Left lung (tissue), 10 donors: Measurements from ENCODE around the gene PRPF40A. TPM values are rescaled to one million over a fixed set of nuclear protein-coding genes. Genes with fewer than 3 reads are reported as not detected.

ENCODE experiments used
- ATAC-seq: fragments of 200-7000 bp; cut with Tn5 transposase; one replicate; pipeline ENCODE4 v1.9.1; 2020; ENCODE audit warnings: moderate library complexity
- DNase-seq, 4 donors: peaks; one replicate each; pipeline ENCODE4 v3.0.0-alpha.2; 2013 to 2020
- H3K27ac ChIP-seq, 2 donors: fragments of 200-600 bp; sonication (generic) in 1 of 2; one replicate each; pipeline versions ENCODE4 v1.5.0 to v1.8.0; 2020 to 2021
- H3K27me3 ChIP-seq, 2 donors: fragments of 200-600 bp; sonication (generic) in 1 of 2; one replicate each; pipeline versions ENCODE4 v1.5.0 to v1.8.0; 2020 to 2021
- H3K36me3 ChIP-seq, 2 donors: fragments of 200-600 bp; sonication (generic) in 1 of 2; one replicate each; pipeline versions ENCODE4 v1.5.0 to v1.8.0; 2020 to 2021
- H3K4me1 ChIP-seq, 2 donors: fragments of 200-600 bp; one replicate each; pipeline ENCODE4 v1.8.0; 2021
- H3K4me3 ChIP-seq, 2 donors: fragments of 200-600 bp; sonication (generic) in 1 of 2; one replicate each; pipeline versions ENCODE4 v1.5.0 to v1.8.0; 2020 to 2021; ENCODE audit warnings: mild to moderate bottlenecking in 1 of 2
- H3K9me3 ChIP-seq, 2 donors: fragments of 200-600 bp; sonication (generic) in 1 of 2; one replicate each; pipeline versions ENCODE4 v1.5.0 to v1.8.0; 2020 to 2021
- intact Hi-C, 2 donors: fragments of 100-400 bp; cut with DNase I; formaldehyde crosslinking; loops; one replicate each; pipeline versions ENCODE4 v1.11.2 to v1.14.2; 2022
- polyA plus RNA-seq, 6 donors: library from polyadenylated mRNA; unstranded; fragments of 120-200 nt; gene quantifications; one replicate each; pipeline ENCODE4 v1.2.1, GENCODE V29; 2013; ENCODE audit not compliant: insufficient read length in 6 of 6
- total RNA-seq, 2 donors: library from RNA; stranded (reverse); fragmentation: NEBNext Ultra II Directional; extraction: Animal tissue kit (Norgen Biotek cat#: 25700); gene quantifications; one replicate each; pipeline ENCODE4 v1.2.1, GENCODE V29; 2021
- TF ChIP-seq, protein P1 (sequence below), 2 donors: fragments of 200-600 bp; sonication (generic) in 1 of 2; IDR thresholded peaks; one replicate each; pipeline versions ENCODE4 v1.5.0 to v1.8.0; 2021; ENCODE audit warnings: antibody characterized with exemption in 2 of 2
- donor health status: DM: no; HTN: yes; CAD: no.
- donor health status: DM: no; HTN: no; CAD: no.

The PRPF40A gene
- total and polyA plus RNA-seq, 8 donors = 68.8 to 165 (median 135) TPM

DNA sequence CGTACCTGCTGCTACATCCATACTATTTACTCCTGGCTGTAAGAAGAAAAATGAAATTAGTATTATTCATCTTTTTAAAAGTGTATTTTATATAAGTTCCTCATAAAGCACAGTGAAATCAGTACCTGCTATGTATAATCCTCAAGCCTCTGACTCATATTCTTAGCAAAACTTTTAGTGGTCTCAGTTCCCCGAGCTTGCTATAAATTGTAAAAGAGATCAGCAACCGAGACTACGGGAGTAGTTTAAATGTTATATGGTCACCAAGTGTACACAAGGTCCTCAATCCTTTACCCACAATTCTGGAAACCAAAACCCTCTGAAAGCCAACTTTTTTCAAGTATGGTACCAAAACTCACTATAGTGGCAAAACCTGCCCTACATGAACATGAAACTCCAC is 24.2 kb downstream of the PRPF40A start:
- H3K9me3 ChIP-seq = no peaks in the 10 kb centered on the region
- H3K36me3 ChIP-seq = peaks cover 0 to 29% of the 10 kb centered on the region in 2 donors
- no peak overlapping the region for H3K4me3 ChIP-seq
- DNase-seq (no peak), ATAC-seq (no peak)
- no peaks in the 10 kb centered on the region for H3K27me3 ChIP-seq
- peaks cover 0 to 9% of the 10 kb centered on the region in 2 donors for H3K4me1 ChIP-seq
- H3K27ac ChIP-seq = no peak overlapping the region
- TF ChIP-seq, protein P1, sequence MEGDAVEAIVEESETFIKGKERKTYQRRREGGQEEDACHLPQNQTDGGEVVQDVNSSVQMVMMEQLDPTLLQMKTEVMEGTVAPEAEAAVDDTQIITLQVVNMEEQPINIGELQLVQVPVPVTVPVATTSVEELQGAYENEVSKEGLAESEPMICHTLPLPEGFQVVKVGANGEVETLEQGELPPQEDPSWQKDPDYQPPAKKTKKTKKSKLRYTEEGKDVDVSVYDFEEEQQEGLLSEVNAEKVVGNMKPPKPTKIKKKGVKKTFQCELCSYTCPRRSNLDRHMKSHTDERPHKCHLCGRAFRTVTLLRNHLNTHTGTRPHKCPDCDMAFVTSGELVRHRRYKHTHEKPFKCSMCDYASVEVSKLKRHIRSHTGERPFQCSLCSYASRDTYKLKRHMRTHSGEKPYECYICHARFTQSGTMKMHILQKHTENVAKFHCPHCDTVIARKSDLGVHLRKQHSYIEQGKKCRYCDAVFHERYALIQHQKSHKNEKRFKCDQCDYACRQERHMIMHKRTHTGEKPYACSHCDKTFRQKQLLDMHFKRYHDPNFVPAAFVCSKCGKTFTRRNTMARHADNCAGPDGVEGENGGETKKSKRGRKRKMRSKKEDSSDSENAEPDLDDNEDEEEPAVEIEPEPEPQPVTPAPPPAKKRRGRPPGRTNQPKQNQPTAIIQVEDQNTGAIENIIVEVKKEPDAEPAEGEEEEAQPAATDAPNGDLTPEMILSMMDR (IDR thresholded peaks at IDR 0.05) = no peak
- intact Hi-C loops = no loop called here

DNA sequence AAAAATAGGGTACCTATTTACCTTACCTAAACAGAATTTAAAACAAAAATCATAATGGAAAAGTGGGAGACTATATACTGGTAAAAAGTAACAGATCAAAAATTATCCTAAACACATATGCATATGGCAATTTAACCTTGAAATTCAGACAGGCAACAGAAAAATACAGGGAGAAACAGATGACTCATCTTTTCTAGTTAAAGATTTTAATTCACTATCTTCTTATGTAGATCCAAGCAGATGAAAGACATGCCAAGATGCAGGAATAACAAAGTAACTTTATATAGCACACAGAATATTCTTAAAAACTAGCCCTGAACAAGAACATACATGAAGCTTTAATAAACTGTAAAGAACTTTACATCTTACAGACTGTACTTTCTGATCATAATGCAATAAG is 30.9 kb downstream of the PRPF40A start:
- no peaks in the 10 kb centered on the region for H3K9me3 ChIP-seq
- no peak for ATAC-seq
- H3K36me3 ChIP-seq = peaks cover 0 to 19% of the 10 kb centered on the region in 2 donors
- no peak overlapping the region for H3K4me3 ChIP-seq
- no peak overlapping the region for H3K27ac ChIP-seq
- H3K27me3 ChIP-seq = no peaks in the 10 kb centered on the region
- no peaks in the 10 kb centered on the region for H3K4me1 ChIP-seq
- DNase-seq = no peak
- intact Hi-C loops = no loop called here
- TF ChIP-seq, protein P1 (IDR thresholded peaks at IDR 0.05) = no peak

DNA sequence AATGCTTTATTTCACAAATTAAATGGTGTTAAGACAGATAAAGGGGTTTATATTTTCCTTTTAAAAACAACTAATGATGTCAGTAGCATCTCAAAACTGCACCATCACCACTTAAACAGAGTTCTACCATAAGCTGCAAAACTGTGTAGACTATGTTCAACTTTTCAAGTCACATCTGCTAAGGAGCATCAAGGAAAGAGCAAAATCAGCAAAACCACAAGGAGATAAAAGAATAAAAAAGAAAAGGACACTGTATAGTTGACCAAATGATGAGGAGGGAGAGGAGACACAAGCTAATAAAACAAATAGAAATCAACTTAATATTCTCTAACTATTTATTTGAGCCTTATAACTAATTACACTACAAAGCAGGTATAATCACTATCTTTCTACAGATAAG is 33.9 kb downstream of the PRPF40A start:
- Histone ChIP-seq H3K36me3 (peaks cover 0 to 41% of the 10 kb centered on the region in 2 donors), H3K27ac (no peak overlapping the region), H3K4me3 (no peak overlapping the region), H3K9me3 (no peaks in the 10 kb centered on the region), H3K4me1 (no peaks in the 10 kb centered on the region), H3K27me3 (no peaks in the 10 kb centered on the region)
- intact Hi-C loops = no loop called here
- TF ChIP-seq, protein P1 (IDR thresholded peaks at IDR 0.05) = no peak
- no peak for ATAC-seq
- DNase-seq = no peak

DNA sequence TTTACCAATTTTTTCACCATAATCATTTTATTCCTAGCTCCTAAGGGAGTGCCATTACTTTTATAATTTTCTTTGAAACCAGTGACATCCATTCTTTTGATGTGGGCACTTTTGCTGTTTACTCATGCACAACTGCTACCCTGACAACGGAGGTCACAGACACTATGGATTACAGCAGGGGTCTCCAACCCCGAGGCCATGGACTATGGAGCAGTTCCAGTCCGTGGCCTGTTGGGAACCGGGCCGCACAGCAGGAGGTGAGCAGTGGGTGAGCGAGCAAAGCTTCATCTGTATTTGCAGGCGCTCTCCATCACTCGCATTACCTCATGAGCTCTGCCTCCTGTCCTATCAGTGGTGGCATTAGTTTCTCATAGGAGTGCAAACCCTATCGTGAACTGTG is 34.6 kb downstream of the PRPF40A start:
- DNase-seq = no peak
- no peak for ATAC-seq
- Histone ChIP-seq H3K4me1 (no peaks in the 10 kb centered on the region), H3K27me3 (no peaks in the 10 kb centered on the region), H3K27ac (no peak overlapping the region), H3K36me3 (peaks cover 0 to 43% of the 10 kb centered on the region in 2 donors), H3K9me3 (no peaks in the 10 kb centered on the region), H3K4me3 (no peak overlapping the region)
- TF ChIP-seq, protein P1 (IDR thresholded peaks at IDR 0.05) = no peak
- intact Hi-C loops = no loop called here

DNA sequence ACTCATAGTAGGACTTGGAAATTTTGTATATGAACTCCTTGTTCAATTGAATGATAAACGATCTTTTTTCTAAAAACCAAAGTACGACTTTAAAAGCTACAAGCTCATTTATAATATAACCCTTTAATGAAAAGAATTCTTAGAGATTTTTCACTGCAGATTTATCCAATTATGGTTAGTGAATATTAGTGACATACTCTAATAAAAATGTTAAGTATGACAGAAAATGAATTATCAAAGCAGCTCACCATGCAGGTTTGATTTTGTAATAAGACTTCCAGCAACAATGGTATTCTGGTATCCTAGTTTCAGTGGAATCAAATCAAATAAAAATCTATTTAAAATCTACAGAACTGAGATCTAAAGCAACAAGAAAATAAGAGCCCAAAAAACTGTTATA is 38.5 kb downstream of the PRPF40A start:
- Histone ChIP-seq H3K4me3 (no peak overlapping the region), H3K27me3 (no peaks in the 10 kb centered on the region), H3K9me3 (no peaks in the 10 kb centered on the region), H3K36me3 (peaks cover 0 to 75% of the 10 kb centered on the region in 2 donors), H3K27ac (no peak overlapping the region), H3K4me1 (no peaks in the 10 kb centered on the region)
- intact Hi-C loops = no loop called here
- ATAC-seq = no peak
- DNase-seq = no peak
- TF ChIP-seq, protein P1 (IDR thresholded peaks at IDR 0.05) = no peak
